Neuronal stem cell (in vitro differentiated cells): ENCODE measurements around the gene MADD.

Experiments used
- DNase-seq: peaks from one replicate; pipeline ENCODE4 v3.0.0-alpha.2; 2013; ENCODE audit warnings: low spot score
- H2AFZ ChIP-seq: one replicate; pipeline ENCODE4 v1.6.1; 2013; ENCODE audit warnings: mild to moderate bottlenecking, low read length, inconsistent platforms
- H2AK5ac ChIP-seq: 2 replicates; pipeline ENCODE4 v1.6.1; 2013; ENCODE audit warnings: low read depth, mild to moderate bottlenecking, inconsistent platforms, low read length, moderate library complexity, mixed read lengths
- H2BK120ac ChIP-seq: 2 replicates; pipeline ENCODE4 v1.6.1; 2013; ENCODE audit warnings: low read depth, mild to moderate bottlenecking, inconsistent platforms, low read length, moderate library complexity, mixed read lengths
- H2BK12ac ChIP-seq: one replicate; pipeline ENCODE4 v1.6.1; 2013; ENCODE audit warnings: low read length, inconsistent platforms
- H2BK15ac ChIP-seq: 2 replicates; pipeline ENCODE4 v1.6.1; 2013; ENCODE audit warnings: mild to moderate bottlenecking, low read length, inconsistent platforms, mixed read lengths
- H2BK5ac ChIP-seq: one replicate; pipeline ENCODE4 v1.6.1; 2013; ENCODE audit warnings: inconsistent platforms, mild to moderate bottlenecking, low read length, moderate library complexity
- H3K14ac ChIP-seq: one replicate; pipeline ENCODE4 v1.6.1; 2013; ENCODE audit warnings: low read length, inconsistent platforms
- H3K18ac ChIP-seq: 2 replicates; pipeline ENCODE4 v1.6.1; 2013; ENCODE audit warnings: low read length, inconsistent platforms
- H3K23ac ChIP-seq: 2 replicates; pipeline ENCODE4 v1.6.1; 2013; ENCODE audit warnings: low read depth, mild to moderate bottlenecking, mixed read lengths, low read length, inconsistent platforms; ENCODE audit not compliant: poor library complexity
- H3K27ac ChIP-seq: replicated peaks from 3 replicates; pipeline ENCODE4 v1.5.1; 2013; ENCODE audit warnings: low read length, inconsistent platforms
- H3K27me3 ChIP-seq, 3 experiments: 2 replicates each; pipeline ENCODE4 v1.6.1; 2013; ENCODE audit warnings: low read length in 3 of 3, mild to moderate bottlenecking in 2 of 3, inconsistent platforms in 1 of 3, low read depth in 1 of 3, mixed read lengths in 1 of 3, moderate library complexity in 1 of 3; ENCODE audit not compliant: control insufficient read depth in 3 of 3, insufficient read depth in 3 of 3
- H3K36me3 ChIP-seq, 2 donors: replicated peaks in 1 of 2; 2 replicates each; pipeline ENCODE4 v1.6.1; 2013; ENCODE audit warnings: low read length in 2 of 2; ENCODE audit not compliant: control insufficient read depth in 2 of 2, insufficient read depth in 2 of 2
- H3K4ac ChIP-seq: 2 replicates; pipeline ENCODE4 v1.6.1; 2013; ENCODE audit warnings: inconsistent platforms, mild to moderate bottlenecking, low read length, moderate library complexity
- H3K4me1 ChIP-seq, 2 donors: 1 replicate in 1 of 2; 2 replicates in 1 of 2; pipeline ENCODE4 v1.6.1; 2013; ENCODE audit warnings: low read length in 2 of 2, low read depth in 1 of 2; ENCODE audit not compliant: control insufficient read depth in 2 of 2, insufficient read depth in 1 of 2
- H3K4me2 ChIP-seq: one replicate; pipeline ENCODE4 v1.6.1; 2013; ENCODE audit warnings: mild to moderate bottlenecking, low read length, inconsistent platforms; ENCODE audit not compliant: insufficient read depth, poor library complexity, severe bottlenecking
- H3K4me3 ChIP-seq, 2 donors: 2 replicates each; pipeline ENCODE4 v1.5.1; 2013; ENCODE audit warnings: low read length in 2 of 2, mild to moderate bottlenecking in 2 of 2, inconsistent platforms in 1 of 2, moderate library complexity in 1 of 2
- H3K79me1 ChIP-seq: one replicate; pipeline ENCODE4 v1.6.1; 2013; ENCODE audit warnings: low read depth, mild to moderate bottlenecking, inconsistent platforms, low read length, moderate library complexity
- H3K9ac ChIP-seq: one replicate; pipeline ENCODE4 v1.6.1; 2013; ENCODE audit warnings: mild to moderate bottlenecking, low read depth, low read length, inconsistent platforms; ENCODE audit not compliant: poor library complexity
- H3K9me3 ChIP-seq, 2 donors: replicated peaks in 1 of 2; 2 replicates each; pipeline versions ENCODE3 to v1.6.1; 2013; ENCODE audit warnings: low read length in 2 of 2, mild to moderate bottlenecking in 2 of 2, inconsistent platforms in 1 of 2, low read depth in 1 of 2, mixed read lengths in 1 of 2, moderate library complexity in 1 of 2; ENCODE audit not compliant: control insufficient read depth in 2 of 2, insufficient read depth in 1 of 2
- H4K8ac ChIP-seq: one replicate; pipeline ENCODE4 v1.6.1; 2013; ENCODE audit warnings: low read depth, mild to moderate bottlenecking, inconsistent platforms, low read length, moderate library complexity
- H4K91ac ChIP-seq: one replicate; pipeline ENCODE4 v1.6.1; 2013; ENCODE audit warnings: low read length, low read depth, mild to moderate bottlenecking, inconsistent platforms; ENCODE audit not compliant: poor library complexity
- WGBS, 2 donors: extraction: QIAGEN DNeasy Blood & Tissue Kit; methylation state at CpG; one replicate each; pipeline ENCODE4 v1.1.7; 2013; ENCODE audit warnings: missing lambda C conversion rate in 2 of 2, mixed read lengths in 1 of 2; ENCODE audit not compliant: insufficient read length in 2 of 2, insufficient replicate concordance in 1 of 2; ENCODE audit errors: extremely low coverage in 2 of 2; 5-methylcytosine and 5-hydroxymethylcytosine counted together

The MADD gene

GRCh38 chr11:47369676-47370075, 99.7 kb downstream of the MADD start:
- Histone ChIP-seq H2BK12ac (no peak overlapping the region), H3K4me2 (no peak overlapping the region), H2BK5ac (no peak overlapping the region), H3K9ac (no peak overlapping the region), H3K23ac (no peak overlapping the region), H3K4ac (no peak overlapping the region), H3K27me3 (peaks cover 0 to 4% (median 0%) of the 10 kb centered on the region in 3 experiments), H2BK120ac (no peak overlapping the region), H3K36me3 (no peaks in the 10 kb centered on the region), H3K4me1 (no peaks in the 10 kb centered on the region), H4K8ac (no peak overlapping the region), H2BK15ac (no peak overlapping the region), H3K4me3 (no peak overlapping the region), H2AK5ac (no peak overlapping the region), H3K14ac (no peak overlapping the region), H3K79me1 (no peaks in the 10 kb centered on the region), H3K9me3 (no peaks in the 10 kb centered on the region), H3K27ac (no peak overlapping the region), H2AFZ (no peak overlapping the region), H3K18ac (no peak overlapping the region), H4K91ac (no peak overlapping the region)
- DNase-seq: no peak
- no CpG with 5 or more reads among the region's 3 CpGs for whole genome bisulfite sequencing, 2 donors

- H4K8ac ChIP-seq: no peak overlapping the region
- no peak overlapping the region for H3K18ac ChIP-seq
- no peaks in the 10 kb centered on the region for H3K79me1 ChIP-seq
- peaks cover 0 to 4% (median 0%) of the 10 kb centered on the region in 3 experiments for H3K27me3 ChIP-seq
- H4K91ac ChIP-seq: no peak overlapping the region
- no peak overlapping the region for H3K9ac ChIP-seq
- H3K4ac ChIP-seq: no peak overlapping the region
- no peak overlapping the region for H3K14ac ChIP-seq
- no peak overlapping the region for H2BK12ac ChIP-seq
- no CpG with 5 or more reads among the region's 7 CpGs for WGBS, 2 donors
- H3K4me3 ChIP-seq: no peak overlapping the region
- no peak overlapping the region for H3K27ac ChIP-seq
- no peak overlapping the region for H2AFZ ChIP-seq
- no peak overlapping the region for H2BK15ac ChIP-seq
- H2BK5ac ChIP-seq: no peak overlapping the region
- H2AK5ac ChIP-seq: no peak overlapping the region
- no peaks in the 10 kb centered on the region for H3K9me3 ChIP-seq
- no peak overlapping the region for H3K23ac ChIP-seq
- peaks cover 0 to 4% of the 10 kb centered on the region in 2 donors for H3K4me1 ChIP-seq
- no peaks in the 10 kb centered on the region for H3K36me3 ChIP-seq
- DNase-seq: no peak
- no peak overlapping the region for H3K4me2 ChIP-seq
- no peak overlapping the region for H2BK120ac ChIP-seq
These were observed 102.5 kb downstream of the MADD start for GRCh38 chr11:47372422-47372821.

GRCh38 chr11:47373876-47374719, 104.2 kb downstream of the MADD start:
- Histone ChIP-seq H2AFZ (peak overlapping the region; percentile 65), H4K8ac (no peak overlapping the region), H2BK12ac (no peak overlapping the region), H3K18ac (no peak overlapping the region), H3K4me2 (no peak overlapping the region), H3K4me3 (no peak overlapping the region), H3K36me3 (no peaks in the 10 kb centered on the region), H2AK5ac (no peak overlapping the region), H4K91ac (no peak overlapping the region), H3K23ac (no peak overlapping the region), H3K9me3 (no peaks in the 10 kb centered on the region), H3K79me1 (no peaks in the 10 kb centered on the region), H3K4ac (no peak overlapping the region), H3K9ac (no peak overlapping the region), H3K27ac (no peak overlapping the region), H2BK15ac (peak overlapping the region; percentile 63), H2BK120ac (peak overlapping the region; percentile 2), H2BK5ac (no peak overlapping the region), H3K27me3 (peaks cover 0 to 4% (median 0%) of the 10 kb centered on the region in 3 experiments), H3K4me1 (peaks cover 0 to 4% of the 10 kb centered on the region in 2 donors), H3K14ac (no peak overlapping the region)
- peak; percentile 61 for DNase-seq
- no CpG with 5 or more reads among the region's 19 CpGs for WGBS, 2 donors

GRCh38 chr11:47374720-47375019, 104.7 kb downstream of the MADD start:
- H3K4me1 ChIP-seq: peaks cover 0 to 4% of the 10 kb centered on the region in 2 donors
- no peak for DNase-seq
- peak overlapping the region; percentile 2 for H2BK120ac ChIP-seq
- H3K4me2 ChIP-seq: no peak overlapping the region
- no peak overlapping the region for H3K14ac ChIP-seq
- WGBS, 2 donors: no CpG with 5 or more reads among the region's 5 CpGs
- no peak overlapping the region for H3K9ac ChIP-seq
- no peak overlapping the region for H3K18ac ChIP-seq
- H2AK5ac ChIP-seq: no peak overlapping the region
- H2AFZ ChIP-seq: peak overlapping the region; percentile 65
- H2BK5ac ChIP-seq: no peak overlapping the region
- no peaks in the 10 kb centered on the region for H3K79me1 ChIP-seq
- no peak overlapping the region for H4K8ac ChIP-seq
- no peak overlapping the region for H4K91ac ChIP-seq
- no peak overlapping the region for H2BK12ac ChIP-seq
- no peak overlapping the region for H3K4ac ChIP-seq
- no peak overlapping the region for H3K27ac ChIP-seq
- no peak overlapping the region for H3K23ac ChIP-seq
- H3K36me3 ChIP-seq: no peaks in the 10 kb centered on the region
- no peak overlapping the region for H2BK15ac ChIP-seq
- peaks cover 0 to 3% (median 0%) of the 10 kb centered on the region in 3 experiments for H3K27me3 ChIP-seq
- H3K4me3 ChIP-seq: no peak overlapping the region
- no peaks in the 10 kb centered on the region for H3K9me3 ChIP-seq
